T1000 (cell line): ENCODE measurements around the gene METTL5.
"Not testable (repeated sequence)": the region's sequence is repeated elsewhere in the genome, so short reads cannot be mapped to it uniquely, and the experiment has no call there.

ENCODE experiments used
- DNase-seq: peaks from one replicate; lab custom pipeline; 2025; ENCODE audit warnings: mixed read lengths; lab: John Stamatoyannopoulos, UW

METTL5 gene

GRCh38 chr2:169824373-169825333 lies at the start of gene METTL5:
TSS of gene METTL5 (minus strand) at chr2:169824905. CDS start at chr2:169824597, 308 bp downstream.
- peak; percentile 63 for DNase-seq

GRCh38 chr2:169871994-169872393 lies 47.3 kb upstream of the METTL5 start:
- no peak for DNase-seq

GRCh38 chr2:169871369-169871768 lies 46.7 kb upstream of the METTL5 start:
- not testable (repeated sequence) for DNase-seq

GRCh38 chr2:169868951-169869350 lies 44.2 kb upstream of the METTL5 start:
- no peak for DNase-seq

- DNase-seq = no peak
These were observed 42.9 kb upstream of the METTL5 start for GRCh38 chr2:169867579-169867978.

- not testable (repeated sequence) for DNase-seq
These were observed 41.5 kb upstream of the METTL5 start for GRCh38 chr2:169866230-169866629.

GRCh38 chr2:169865492-169865891 lies 40.8 kb upstream of the METTL5 start:
- DNase-seq = no peak

- DNase-seq = no peak
These were observed 38.1 kb upstream of the METTL5 start for GRCh38 chr2:169862816-169863215.

GRCh38 chr2:169860149-169860548 lies 35.4 kb upstream of the METTL5 start:
- no peak for DNase-seq

- no peak for DNase-seq
These were observed 34.7 kb upstream of the METTL5 start for GRCh38 chr2:169859423-169859822.

- not testable (repeated sequence) for DNase-seq
These were observed 30.9 kb upstream of the METTL5 start for GRCh38 chr2:169855281-169856258.

- DNase-seq = no peak
These were observed 28.4 kb upstream of the METTL5 start for GRCh38 chr2:169853041-169853668.

- DNase-seq = no peak
These were observed 25.0 kb upstream of the METTL5 start for GRCh38 chr2:169849710-169850109.

- DNase-seq = not testable (repeated sequence)
These were observed 24.4 kb upstream of the METTL5 start for GRCh38 chr2:169848959-169849693.

- DNase-seq = no peak
These were observed 20.3 kb upstream of the METTL5 start for GRCh38 chr2:169845016-169845415.

GRCh38 chr2:169841625-169842024 lies 16.9 kb upstream of the METTL5 start:
- not testable (repeated sequence) for DNase-seq

GRCh38 chr2:169840747-169841142 lies 16.0 kb upstream of the METTL5 start:
- no peak for DNase-seq

GRCh38 chr2:169839954-169840746 lies 15.4 kb upstream of the METTL5 start:
- no peak for DNase-seq

GRCh38 chr2:169838743-169839489 lies 14.2 kb upstream of the METTL5 start:
- no peak for DNase-seq

GRCh38 chr2:169834401-169834800 lies 9.7 kb upstream of the METTL5 start:
- DNase-seq = no peak
